H1 (cell line): ENCODE data around the gene CD48. TPM values are rescaled to one million over a fixed set of nuclear protein-coding genes. Genes with fewer than 3 reads are reported as not detected.

Experiments used
- CHD1 ChIP-seq: IDR thresholded peaks from 2 replicates; pipeline ENCODE4 v1.6.1; 2012; ENCODE audit warnings: low read depth, low read length, improper control_type of control experiment
- CREB1 ChIP-seq: IDR thresholded peaks from 2 replicates; pipeline ENCODE4 v1.6.1; 2012; ENCODE audit warnings: inconsistent platforms
- RNF2 ChIP-seq: fragments of 200-900, 300-1000 bp; sonication (generic); IDR thresholded peaks from 2 replicates; pipeline ENCODE4 v1.7.1; 2016; ENCODE audit warnings: borderline replicate concordance, low read depth, mild to moderate bottlenecking, antibody characterized with exemption, low read length; ENCODE audit not compliant: poor library complexity, severe bottlenecking; ENCODE audit errors: missing control alignments
- polyA plus RNA-seq, 7 experiments: library from polyadenylated mRNA; depleted of rRNA in 3 of 7; stranded (reverse) in 5 of 7; unstranded in 2 of 7; fragments of >200 nt in 5 of 7; fragments of 200-250 nt in 2 of 7; gene quantifications; 1 replicate in 5 of 7; 2 replicates in 1 of 7; 4 replicates in 1 of 7; pipeline versions ENCODE4 v1.2.1 to v1.2.3, GENCODE V29; 2011 to 2013; ENCODE audit warnings: missing spikeins in 2 of 7, mixed read lengths in 2 of 7
- total RNA-seq: library from RNA; stranded (reverse); fragmentation: NEBNext Ultra II Directional; extraction: Animal tissue kit (Norgen Biotek cat#: 25700); gene quantifications from 2 replicates; pipeline ENCODE4 v1.2.1, GENCODE V29; 2021
- TF ChIP-seq, protein P1 (sequence below): fragments of 300-600 bp; sonication (generic); IDR thresholded peaks from 2 replicates; pipeline ENCODE4 v1.7.1; 2012; ENCODE audit warnings: low read length, moderate library complexity, mild to moderate bottlenecking, inconsistent platforms; ENCODE audit not compliant: insufficient replicate concordance

CD48 gene
- total and polyA plus RNA-seq, 2 of the 8 experiments (the other 6 are each of a cell fraction or from before 2014, with no cell fraction given) = 0.08 TPM; not detected in 1

DNA sequence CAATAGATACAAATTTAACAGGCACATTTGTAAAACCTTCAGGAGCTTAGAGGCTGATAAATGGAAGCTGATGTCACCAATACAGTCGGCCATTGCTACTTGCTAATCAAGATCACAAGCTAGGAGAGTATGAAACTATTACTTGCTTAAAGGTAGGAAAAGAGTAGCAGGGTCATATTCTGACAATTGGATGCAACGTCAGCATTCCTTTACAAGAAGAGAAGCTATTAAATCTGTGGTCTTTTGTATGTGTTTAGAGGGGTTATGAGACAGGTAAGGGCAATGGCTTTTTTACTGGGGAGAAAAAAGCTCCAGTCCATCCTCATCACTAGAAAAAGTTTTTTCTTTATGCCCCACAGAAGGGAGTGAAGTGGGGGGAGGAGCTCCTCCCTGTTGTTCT lies 11.7 kb upstream of the CD48 start (continued):
- TF ChIP-seq, protein P1, sequence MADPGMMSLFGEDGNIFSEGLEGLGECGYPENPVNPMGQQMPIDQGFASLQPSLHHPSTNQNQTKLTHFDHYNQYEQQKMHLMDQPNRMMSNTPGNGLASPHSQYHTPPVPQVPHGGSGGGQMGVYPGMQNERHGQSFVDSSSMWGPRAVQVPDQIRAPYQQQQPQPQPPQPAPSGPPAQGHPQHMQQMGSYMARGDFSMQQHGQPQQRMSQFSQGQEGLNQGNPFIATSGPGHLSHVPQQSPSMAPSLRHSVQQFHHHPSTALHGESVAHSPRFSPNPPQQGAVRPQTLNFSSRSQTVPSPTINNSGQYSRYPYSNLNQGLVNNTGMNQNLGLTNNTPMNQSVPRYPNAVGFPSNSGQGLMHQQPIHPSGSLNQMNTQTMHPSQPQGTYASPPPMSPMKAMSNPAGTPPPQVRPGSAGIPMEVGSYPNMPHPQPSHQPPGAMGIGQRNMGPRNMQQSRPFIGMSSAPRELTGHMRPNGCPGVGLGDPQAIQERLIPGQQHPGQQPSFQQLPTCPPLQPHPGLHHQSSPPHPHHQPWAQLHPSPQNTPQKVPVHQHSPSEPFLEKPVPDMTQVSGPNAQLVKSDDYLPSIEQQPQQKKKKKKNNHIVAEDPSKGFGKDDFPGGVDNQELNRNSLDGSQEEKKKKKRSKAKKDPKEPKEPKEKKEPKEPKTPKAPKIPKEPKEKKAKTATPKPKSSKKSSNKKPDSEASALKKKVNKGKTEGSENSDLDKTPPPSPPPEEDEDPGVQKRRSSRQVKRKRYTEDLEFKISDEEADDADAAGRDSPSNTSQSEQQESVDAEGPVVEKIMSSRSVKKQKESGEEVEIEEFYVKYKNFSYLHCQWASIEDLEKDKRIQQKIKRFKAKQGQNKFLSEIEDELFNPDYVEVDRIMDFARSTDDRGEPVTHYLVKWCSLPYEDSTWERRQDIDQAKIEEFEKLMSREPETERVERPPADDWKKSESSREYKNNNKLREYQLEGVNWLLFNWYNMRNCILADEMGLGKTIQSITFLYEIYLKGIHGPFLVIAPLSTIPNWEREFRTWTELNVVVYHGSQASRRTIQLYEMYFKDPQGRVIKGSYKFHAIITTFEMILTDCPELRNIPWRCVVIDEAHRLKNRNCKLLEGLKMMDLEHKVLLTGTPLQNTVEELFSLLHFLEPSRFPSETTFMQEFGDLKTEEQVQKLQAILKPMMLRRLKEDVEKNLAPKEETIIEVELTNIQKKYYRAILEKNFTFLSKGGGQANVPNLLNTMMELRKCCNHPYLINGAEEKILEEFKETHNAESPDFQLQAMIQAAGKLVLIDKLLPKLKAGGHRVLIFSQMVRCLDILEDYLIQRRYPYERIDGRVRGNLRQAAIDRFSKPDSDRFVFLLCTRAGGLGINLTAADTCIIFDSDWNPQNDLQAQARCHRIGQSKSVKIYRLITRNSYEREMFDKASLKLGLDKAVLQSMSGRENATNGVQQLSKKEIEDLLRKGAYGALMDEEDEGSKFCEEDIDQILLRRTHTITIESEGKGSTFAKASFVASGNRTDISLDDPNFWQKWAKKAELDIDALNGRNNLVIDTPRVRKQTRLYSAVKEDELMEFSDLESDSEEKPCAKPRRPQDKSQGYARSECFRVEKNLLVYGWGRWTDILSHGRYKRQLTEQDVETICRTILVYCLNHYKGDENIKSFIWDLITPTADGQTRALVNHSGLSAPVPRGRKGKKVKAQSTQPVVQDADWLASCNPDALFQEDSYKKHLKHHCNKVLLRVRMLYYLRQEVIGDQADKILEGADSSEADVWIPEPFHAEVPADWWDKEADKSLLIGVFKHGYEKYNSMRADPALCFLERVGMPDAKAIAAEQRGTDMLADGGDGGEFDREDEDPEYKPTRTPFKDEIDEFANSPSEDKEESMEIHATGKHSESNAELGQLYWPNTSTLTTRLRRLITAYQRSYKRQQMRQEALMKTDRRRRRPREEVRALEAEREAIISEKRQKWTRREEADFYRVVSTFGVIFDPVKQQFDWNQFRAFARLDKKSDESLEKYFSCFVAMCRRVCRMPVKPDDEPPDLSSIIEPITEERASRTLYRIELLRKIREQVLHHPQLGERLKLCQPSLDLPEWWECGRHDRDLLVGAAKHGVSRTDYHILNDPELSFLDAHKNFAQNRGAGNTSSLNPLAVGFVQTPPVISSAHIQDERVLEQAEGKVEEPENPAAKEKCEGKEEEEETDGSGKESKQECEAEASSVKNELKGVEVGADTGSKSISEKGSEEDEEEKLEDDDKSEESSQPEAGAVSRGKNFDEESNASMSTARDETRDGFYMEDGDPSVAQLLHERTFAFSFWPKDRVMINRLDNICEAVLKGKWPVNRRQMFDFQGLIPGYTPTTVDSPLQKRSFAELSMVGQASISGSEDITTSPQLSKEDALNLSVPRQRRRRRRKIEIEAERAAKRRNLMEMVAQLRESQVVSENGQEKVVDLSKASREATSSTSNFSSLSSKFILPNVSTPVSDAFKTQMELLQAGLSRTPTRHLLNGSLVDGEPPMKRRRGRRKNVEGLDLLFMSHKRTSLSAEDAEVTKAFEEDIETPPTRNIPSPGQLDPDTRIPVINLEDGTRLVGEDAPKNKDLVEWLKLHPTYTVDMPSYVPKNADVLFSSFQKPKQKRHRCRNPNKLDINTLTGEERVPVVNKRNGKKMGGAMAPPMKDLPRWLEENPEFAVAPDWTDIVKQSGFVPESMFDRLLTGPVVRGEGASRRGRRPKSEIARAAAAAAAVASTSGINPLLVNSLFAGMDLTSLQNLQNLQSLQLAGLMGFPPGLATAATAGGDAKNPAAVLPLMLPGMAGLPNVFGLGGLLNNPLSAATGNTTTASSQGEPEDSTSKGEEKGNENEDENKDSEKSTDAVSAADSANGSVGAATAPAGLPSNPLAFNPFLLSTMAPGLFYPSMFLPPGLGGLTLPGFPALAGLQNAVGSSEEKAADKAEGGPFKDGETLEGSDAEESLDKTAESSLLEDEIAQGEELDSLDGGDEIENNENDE = no peak
- no peak for TF ChIP-seq RNF2
- no peak for TF ChIP-seq CHD1
- TF ChIP-seq CREB1 = no peak
- TF ChIP-seq, all 59 proteins: peak for 0
